H1 (cell line): ENCODE measurements around the gene MOGAT3. TPM values are rescaled to one million over a fixed set of nuclear protein-coding genes. Genes with fewer than 3 reads are reported as not detected.

Experiments
- CTCF ChIA-PET: fragments of 300-600 bp; sonication (Branson Sonifier 250); formaldehyde crosslinking; loops from one replicate; lab custom pipeline; 2021; ENCODE audit not compliant: partially characterized antibody; lab: Charles Lee
- POLR2A ChIA-PET: fragments of 300-600 bp; sonication (Branson Sonifier 250); formaldehyde crosslinking; loops from one replicate; lab custom pipeline; 2021; ENCODE audit warnings: inconsistent platforms; ENCODE audit not compliant: partially characterized antibody; lab: Charles Lee
- DNase-seq, 2 experiments: peaks; one replicate each; pipeline versions ENCODE4 v3.0.0 to v3.0.0-alpha.2; 2010 to 2022; ENCODE audit warnings: low spot score in 2 of 2, low read depth in 1 of 2, mixed read lengths in 1 of 2
- FAIRE-seq: peaks from 2 replicates; lab custom pipeline; 2011; peaks lifted over from hg19 to GRCh38; lab: Jason Lieb, UNC
- H2AFZ ChIP-seq: 2 replicates; pipeline ENCODE4 v1.8.1; 2012; ENCODE audit warnings: low read length, inconsistent platforms
- H2AK5ac ChIP-seq: 2 replicates; pipeline ENCODE4 v1.6.1; 2013; ENCODE audit warnings: low read depth, low read length
- H2BK120ac ChIP-seq: replicated peaks from 2 replicates; pipeline ENCODE3; 2013; ENCODE audit warnings: low read depth, low read length, inconsistent platforms
- H2BK12ac ChIP-seq: 2 replicates; pipeline ENCODE4 v1.6.1; 2013; ENCODE audit warnings: low read depth, low read length
- H2BK15ac ChIP-seq: 2 replicates; pipeline ENCODE4 v1.6.1; 2013; ENCODE audit warnings: low read length
- H2BK20ac ChIP-seq: 2 replicates; pipeline ENCODE4 v1.6.1; 2013; ENCODE audit warnings: low read length
- H2BK5ac ChIP-seq: 2 replicates; pipeline ENCODE4 v1.6.1; 2013; ENCODE audit warnings: low read depth, low read length
- H3K14ac ChIP-seq: 2 replicates; pipeline ENCODE4 v1.6.1; 2013; ENCODE audit warnings: inconsistent platforms; ENCODE audit not compliant: insufficient read length
- H3K18ac ChIP-seq: 2 replicates; pipeline ENCODE4 v1.6.1; 2013; ENCODE audit warnings: low read length; ENCODE audit errors: extremely low read depth
- H3K23ac ChIP-seq: 2 replicates; pipeline ENCODE4 v1.6.1; 2013; ENCODE audit warnings: inconsistent platforms; ENCODE audit not compliant: insufficient read length
- H3K23me2 ChIP-seq: 2 replicates; pipeline ENCODE4 v1.6.1; 2013; ENCODE audit warnings: low read depth, low read length
- H3K27ac ChIP-seq: 2 replicates; pipeline ENCODE4 v1.6.1; 2011; ENCODE audit warnings: low read depth, low read length, inconsistent platforms
- H3K27me3 ChIP-seq, 4 experiments: replicated peaks in 1 of 4; 1 replicate in 1 of 4; 2 replicates in 3 of 4; pipeline versions ENCODE4 v1.6.1 to v1.8.1; 2011 to 2013; ENCODE audit warnings: low read length in 3 of 4, mild to moderate bottlenecking in 3 of 4, inconsistent platforms in 2 of 4, mixed read lengths in 2 of 4, moderate library complexity in 1 of 4; ENCODE audit not compliant: control insufficient read depth in 3 of 4, insufficient read depth in 3 of 4; ENCODE audit errors: extremely low read depth in 1 of 4
- H3K36me3 ChIP-seq, 4 experiments: 2 replicates each; pipeline versions ENCODE4 v1.6.1 to v1.8.1; 2011 to 2013; ENCODE audit warnings: mild to moderate bottlenecking in 4 of 4, low read length in 3 of 4, moderate library complexity in 2 of 4, control low read depth in 1 of 4, inconsistent platforms in 1 of 4; ENCODE audit not compliant: insufficient read depth in 4 of 4, control insufficient read depth in 2 of 4
- H3K4ac ChIP-seq: replicated peaks from 2 replicates; pipeline ENCODE3; 2013; ENCODE audit warnings: low read length, low read depth, mixed read lengths, inconsistent platforms; ENCODE audit not compliant: insufficient read length
- H3K4me1 ChIP-seq, 4 experiments: replicated peaks in 1 of 4; 1 replicate in 1 of 4; 2 replicates in 3 of 4; pipeline versions ENCODE4 v1.6.1 to v1.8.1; 2011 to 2013; ENCODE audit warnings: low read length in 3 of 4, inconsistent platforms in 2 of 4, mixed read lengths in 1 of 4; ENCODE audit not compliant: insufficient read depth in 4 of 4, control insufficient read depth in 3 of 4
- H3K4me2 ChIP-seq, 2 experiments: 2 replicates each; pipeline versions ENCODE4 v1.6.1 to v1.8.1; 2011 to 2013; ENCODE audit warnings: low read depth in 2 of 2, low read length in 2 of 2, control low read depth in 1 of 2, inconsistent platforms in 1 of 2, mild to moderate bottlenecking in 1 of 2; ENCODE audit not compliant: insufficient read depth in 1 of 2
- H3K4me3 ChIP-seq, 4 experiments: fragments of 200-600, 300-600 bp in 1 of 4; sonication (generic), shearing (Covaris generic), sonication (Bioruptor Twin) in 1 of 4; 2 replicates each; pipeline versions ENCODE4 v1.5.1 to v1.8.1; 2011 to 2016; ENCODE audit warnings: low read length in 4 of 4, low read depth in 3 of 4, control low read depth in 2 of 4, inconsistent platforms in 2 of 4, mild to moderate bottlenecking in 2 of 4, mixed read lengths in 1 of 4, moderate library complexity in 1 of 4; ENCODE audit not compliant: insufficient read depth in 2 of 4; ENCODE audit errors: extremely low read depth in 1 of 4
- H3K56ac ChIP-seq: replicated peaks from 2 replicates; pipeline ENCODE3; 2013; ENCODE audit warnings: low read depth, mild to moderate bottlenecking, mixed read lengths, low read length, inconsistent platforms; ENCODE audit not compliant: insufficient read length
- H3K79me1 ChIP-seq: 2 replicates; pipeline ENCODE4 v1.6.1; 2013; ENCODE audit warnings: low read depth, low read length, control low read depth
- H3K79me2 ChIP-seq, 2 experiments: 2 replicates each; pipeline versions ENCODE4 v1.6.1 to v1.8.1; 2012 to 2013; ENCODE audit warnings: low read length in 2 of 2, mild to moderate bottlenecking in 2 of 2, inconsistent platforms in 1 of 2; ENCODE audit not compliant: insufficient read depth in 2 of 2, control insufficient read depth in 1 of 2
- H3K9ac ChIP-seq, 4 experiments: replicated peaks in 1 of 4; 1 replicate in 1 of 4; 2 replicates in 3 of 4; pipeline versions ENCODE4 v1.6.1 to v1.8.1; 2011 to 2013; ENCODE audit warnings: low read depth in 3 of 4, low read length in 3 of 4, control low read depth in 2 of 4, mild to moderate bottlenecking in 2 of 4, moderate library complexity in 2 of 4, inconsistent platforms in 1 of 4; ENCODE audit errors: extremely low read depth in 1 of 4
- H3K9me3 ChIP-seq, 2 experiments: 2 replicates each; pipeline versions ENCODE4 v1.6.1 to v1.8.1; 2012 to 2013; ENCODE audit warnings: mild to moderate bottlenecking in 2 of 2, moderate library complexity in 2 of 2, control low read depth in 1 of 2, inconsistent platforms in 1 of 2, low read depth in 1 of 2, low read length in 1 of 2, mixed read lengths in 1 of 2; ENCODE audit not compliant: insufficient read depth in 2 of 2
- H4K20me1 ChIP-seq, 2 experiments: replicated peaks in 1 of 2; 2 replicates each; pipeline versions ENCODE3 to v1.8.1; 2011 to 2013; ENCODE audit warnings: inconsistent platforms in 2 of 2, low read length in 2 of 2, mild to moderate bottlenecking in 1 of 2; ENCODE audit not compliant: insufficient read depth in 2 of 2, control insufficient read depth in 1 of 2
- H4K5ac ChIP-seq: 2 replicates; pipeline ENCODE4 v1.6.1; 2013; ENCODE audit warnings: low read length, low read depth, mixed read lengths, inconsistent platforms; ENCODE audit not compliant: insufficient read length
- H4K8ac ChIP-seq: 2 replicates; pipeline ENCODE4 v1.8.0; 2013; ENCODE audit warnings: mild to moderate bottlenecking, moderate library complexity, low read length, inconsistent platforms; ENCODE audit not compliant: insufficient read depth; ENCODE audit errors: extremely low read depth
- H4K91ac ChIP-seq: replicated peaks from 2 replicates; pipeline ENCODE3; 2013; ENCODE audit warnings: low read length, mixed read lengths, inconsistent platforms; ENCODE audit not compliant: insufficient read length
- MAFK ChIP-seq: IDR thresholded peaks from 2 replicates; pipeline ENCODE4 v1.6.1; 2012; ENCODE audit warnings: low read depth, mild to moderate bottlenecking, improper control_type of control experiment, low read length
- MAX ChIP-seq: IDR thresholded peaks from 2 replicates; pipeline ENCODE4 v1.6.1; 2012; ENCODE audit warnings: inconsistent platforms
- POLR2AphosphoS5 ChIP-seq: IDR thresholded peaks from 2 replicates; pipeline ENCODE4 v1.6.1; 2011; ENCODE audit warnings: low read depth, low read length
- WGBS, 2 experiments: shearing (Covaris generic) in 1 of 2; methylation state at CpG; one replicate each; pipeline versions ENCODE4 v1.1.6 to v1.1.7; 2013 to 2015; ENCODE audit warnings: low lambda C conversion rate in 2 of 2, mixed read lengths in 2 of 2, inconsistent platforms in 1 of 2, low coverage in 1 of 2, missing lambda C conversion rate in 1 of 2; ENCODE audit not compliant: insufficient replicate concordance in 2 of 2, insufficient coverage in 1 of 2, insufficient read length in 1 of 2; ENCODE audit errors: extremely low coverage in 1 of 2, missing lambda C conversion rate in 1 of 2; 5-methylcytosine and 5-hydroxymethylcytosine counted together
- polyA plus RNA-seq, 7 experiments: library from polyadenylated mRNA; depleted of rRNA in 3 of 7; stranded (reverse) in 5 of 7; unstranded in 2 of 7; fragments of >200 nt in 5 of 7; fragments of 200-250 nt in 2 of 7; gene quantifications; 1 replicate in 5 of 7; 2 replicates in 1 of 7; 4 replicates in 1 of 7; pipeline versions ENCODE4 v1.2.1 to v1.2.3, GENCODE V29; 2011 to 2013; ENCODE audit warnings: missing spikeins in 2 of 7, mixed read lengths in 2 of 7
- total RNA-seq: library from RNA; stranded (reverse); fragmentation: NEBNext Ultra II Directional; extraction: Animal tissue kit (Norgen Biotek cat#: 25700); gene quantifications from 2 replicates; pipeline ENCODE4 v1.2.1, GENCODE V29; 2021

The MOGAT3 gene
- total and polyA plus RNA-seq, 2 of the 8 experiments (the other 6 are each of a cell fraction or from before 2014, with no cell fraction given) = 0.21 to 0.82 TPM

GRCh38 chr7:101207459-101207858 lies 6.6 kb upstream of the MOGAT3 start:
- Histone ChIP-seq H3K79me2 (no peaks in the 10 kb centered on the region), H3K36me3 (no peaks in the 10 kb centered on the region; a peak in 3 of 8 replicates), H3K4me1 (peaks cover 0 to 3% (median 0%) of the 10 kb centered on the region in 4 experiments; a peak in 1 of 7 replicates), H2BK20ac (no peak overlapping the region), H2AK5ac (no peak overlapping the region), H3K23ac (no peak overlapping the region), H2BK12ac (no peak overlapping the region), H3K4me2 (no peak overlapping the region), H3K4ac (no peak overlapping the region), H2BK5ac (no peak overlapping the region), H3K18ac (no peak overlapping the region; the same call in 1 of the 2 replicates), H4K20me1 (peaks cover 0 to 2% of the 10 kb centered on the region in 2 experiments), H2BK15ac (no peak overlapping the region), H3K14ac (no peak overlapping the region), H3K9ac (no peak overlapping the region), H3K27ac (no peak overlapping the region), H4K91ac (no peak overlapping the region), H3K27me3 (peaks cover 0 to 5% (median 1%) of the 10 kb centered on the region in 4 experiments; a peak in 4 of 7 replicates), H3K56ac (no peak overlapping the region), H4K8ac (no peak overlapping the region), H4K5ac (no peak overlapping the region), H2AFZ (no peak overlapping the region), H3K23me2 (no peaks in the 10 kb centered on the region), H3K9me3 (no peaks in the 10 kb centered on the region), H3K4me3 (no peak overlapping the region), H2BK120ac (no peak overlapping the region), H3K79me1 (no peaks in the 10 kb centered on the region)
- 93% methylated on average over 7 of the region's 17 CpGs; no CpG with 5 or more reads in 1 of the 2 experiments for WGBS, 2 experiments
- FAIRE-seq (no peak), DNase-seq (no peak)
- no peak for TF ChIP-seq MAX
- TF ChIP-seq POLR2AphosphoS5 = no peak
- no peak for TF ChIP-seq MAFK
- CTCF ChIA-PET = interaction anchor here (0.5 to 2.3 kb wide), 8 partner anchors 10 to 257 kb away, joined by 3 to 7 read pairs (median 4); partner anchors contain the start of genes PLOD3 and ZNHIT1
- POLR2A ChIA-PET = interaction anchor here (0.8 to 1.8 kb wide), 7 partner anchors 9 to 87 kb away, joined by 3 to 7 read pairs (median 3); partner anchors contain the start of genes PLOD3 and ZNHIT1
